ENCODE data around the gene CTBP2. TPM values are rescaled to one million over a fixed set of nuclear protein-coding genes. Genes with fewer than 3 reads are reported as not detected.

The CTBP2 gene
- total RNA-seq, 4 donors from 2014 or later: 92.4 to 136 (median 125) TPM

- 88 to 91% methylated on average over 17 of the region's 17 CpGs for WGBS, 2 donors
- H3K4me1 ChIP-seq: peaks cover 29 to 66% of the 10 kb centered on the region in 2 donors
- intact Hi-C loops (cut with DNase I): no loop called here
These were observed 56.4 kb downstream of the CTBP2 start for GRCh38 chr10:125103924-125104323.

GRCh38 chr10:125103466-125103865 is 56.9 kb downstream of the CTBP2 start:
- Histone ChIP-seq H3K27ac (no peak overlapping the region), H3K36me3 (peaks cover 9 to 11% of the 10 kb centered on the region in 2 donors), H3K9me3 (no peaks in the 10 kb centered on the region), H3K27me3 (no peaks in the 10 kb centered on the region), H3K4me1 (peaks cover 32 to 70% of the 10 kb centered on the region in 2 donors), H3K4me3 (replicated peaks in 1 of 3) (no peak overlapping the region)
- WGBS, 2 donors: 86 to 100% methylated on average over 2 to 5 of the region's 9 CpGs
- intact Hi-C loops (cut with DNase I): no loop called here
- TF ChIP-seq POLR2A (IDR thresholded peaks at IDR 0.05): no peak
- TF ChIP-seq CTCF (IDR thresholded peaks at IDR 0.05): no peak
- no peak for DNase-seq

More at GRCh38 chr10:125103924-125104323, 56.4 kb downstream of the CTBP2 start:
- H3K9me3 ChIP-seq: no peaks in the 10 kb centered on the region
- no peak for TF ChIP-seq POLR2A (IDR thresholded peaks at IDR 0.05)
- no peak overlapping the region for H3K4me3 ChIP-seq (replicated peaks in 1 of 3)
- peaks cover 9 to 16% of the 10 kb centered on the region in 2 donors for H3K36me3 ChIP-seq
- H3K27ac ChIP-seq: no peak overlapping the region
- no peaks in the 10 kb centered on the region for H3K27me3 ChIP-seq
- DNase-seq: no peak

- no peak for TF ChIP-seq CTCF (IDR thresholded peaks at IDR 0.05)
- no peak for TF ChIP-seq POLR2A (IDR thresholded peaks at IDR 0.05)
- no peak overlapping the region for H3K4me3 ChIP-seq (replicated peaks in 1 of 3)
- no peak overlapping the region for H3K27ac ChIP-seq
- peaks cover 9% of the 10 kb centered on the region in 2 donors for H3K36me3 ChIP-seq
- WGBS, 2 donors: 91 to 92% methylated on average over 8 to 10 of the region's 10 CpGs
- no peak for DNase-seq
- no peaks in the 10 kb centered on the region for H3K9me3 ChIP-seq
- H3K4me1 ChIP-seq: peaks cover 32 to 70% of the 10 kb centered on the region in 2 donors
- intact Hi-C loops (cut with DNase I): no loop called here
- H3K27me3 ChIP-seq: no peaks in the 10 kb centered on the region
These were observed 57.5 kb downstream of the CTBP2 start for GRCh38 chr10:125102821-125103220.

DNA sequence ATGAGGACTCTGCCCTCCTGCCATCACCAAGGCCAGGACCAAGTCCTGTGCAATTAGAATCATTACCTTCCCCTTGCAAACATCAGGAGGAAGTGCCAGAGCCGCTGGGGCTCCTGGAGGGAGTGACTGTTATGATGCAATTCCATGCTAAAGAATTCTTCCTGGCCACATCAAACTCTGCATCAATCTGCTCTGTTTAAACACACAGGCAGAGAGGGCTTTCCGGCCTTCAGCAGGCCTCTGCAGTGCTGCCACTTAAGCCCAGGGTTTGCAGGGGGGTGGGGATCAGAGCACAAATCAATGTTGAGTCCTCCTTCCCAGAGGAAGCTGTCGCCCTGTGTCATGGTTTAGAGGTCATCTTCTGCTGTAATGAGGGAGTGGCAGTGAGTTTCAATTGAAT is 58.1 kb downstream of the CTBP2 start:
- H3K36me3 ChIP-seq: peaks cover 5 to 7% of the 10 kb centered on the region in 2 donors
- no peak for DNase-seq
- intact Hi-C loops (cut with DNase I): no loop called here
- 41 to 69% methylated on average over 2 to 3 of the region's 3 CpGs for WGBS, 2 donors
- H3K4me1 ChIP-seq: peaks cover 32 to 70% of the 10 kb centered on the region in 2 donors
- H3K27ac ChIP-seq: no peak overlapping the region
- H3K4me3 ChIP-seq (replicated peaks in 1 of 3): no peak overlapping the region
- H3K27me3 ChIP-seq: no peaks in the 10 kb centered on the region
- TF ChIP-seq POLR2A (IDR thresholded peaks at IDR 0.05): no peak
- no peak for TF ChIP-seq CTCF (IDR thresholded peaks at IDR 0.05)
- H3K9me3 ChIP-seq: no peaks in the 10 kb centered on the region

DNA sequence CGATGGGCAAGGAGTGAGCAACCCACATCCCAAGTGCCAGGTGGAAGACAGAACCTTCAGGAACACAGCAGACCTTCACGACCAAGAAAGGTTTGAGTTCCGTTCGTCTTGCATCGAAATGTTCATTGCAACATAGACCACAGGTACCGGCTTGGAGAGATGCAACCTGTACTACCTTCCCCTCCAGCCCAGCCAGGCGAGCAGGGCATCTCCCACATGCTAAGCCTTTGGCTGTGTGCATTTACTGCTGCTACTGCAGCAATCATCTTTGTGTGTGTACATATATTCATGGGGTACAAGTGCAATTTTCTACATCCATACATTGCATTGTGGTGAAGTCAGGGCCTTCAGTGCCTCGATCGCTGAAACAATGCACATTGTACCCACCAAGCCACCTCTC is 58.8 kb downstream of the CTBP2 start:
- intact Hi-C loops (cut with DNase I): no loop called here
- H3K36me3 ChIP-seq: peaks cover 0 to 2% of the 10 kb centered on the region in 2 donors
- no peak for TF ChIP-seq CTCF (IDR thresholded peaks at IDR 0.05)
- no peak for TF ChIP-seq POLR2A (IDR thresholded peaks at IDR 0.05)
- no peak for DNase-seq
- no peaks in the 10 kb centered on the region for H3K9me3 ChIP-seq
- H3K27ac ChIP-seq: no peak overlapping the region
- no peak overlapping the region for H3K4me3 ChIP-seq (replicated peaks in 1 of 3)
- no peaks in the 10 kb centered on the region for H3K27me3 ChIP-seq
- 90 to 95% methylated on average over 9 of the region's 9 CpGs for WGBS, 2 donors
- peaks cover 35 to 69% of the 10 kb centered on the region in 2 donors for H3K4me1 ChIP-seq

Measured in thyroid gland (tissue), 4 donors.